ENCODE results near the gene CA4.

GRCh38 chr17:60165971-60166370 is 16.2 kb downstream of the CA4 start:
- TF ChIP-seq, protein P1, sequence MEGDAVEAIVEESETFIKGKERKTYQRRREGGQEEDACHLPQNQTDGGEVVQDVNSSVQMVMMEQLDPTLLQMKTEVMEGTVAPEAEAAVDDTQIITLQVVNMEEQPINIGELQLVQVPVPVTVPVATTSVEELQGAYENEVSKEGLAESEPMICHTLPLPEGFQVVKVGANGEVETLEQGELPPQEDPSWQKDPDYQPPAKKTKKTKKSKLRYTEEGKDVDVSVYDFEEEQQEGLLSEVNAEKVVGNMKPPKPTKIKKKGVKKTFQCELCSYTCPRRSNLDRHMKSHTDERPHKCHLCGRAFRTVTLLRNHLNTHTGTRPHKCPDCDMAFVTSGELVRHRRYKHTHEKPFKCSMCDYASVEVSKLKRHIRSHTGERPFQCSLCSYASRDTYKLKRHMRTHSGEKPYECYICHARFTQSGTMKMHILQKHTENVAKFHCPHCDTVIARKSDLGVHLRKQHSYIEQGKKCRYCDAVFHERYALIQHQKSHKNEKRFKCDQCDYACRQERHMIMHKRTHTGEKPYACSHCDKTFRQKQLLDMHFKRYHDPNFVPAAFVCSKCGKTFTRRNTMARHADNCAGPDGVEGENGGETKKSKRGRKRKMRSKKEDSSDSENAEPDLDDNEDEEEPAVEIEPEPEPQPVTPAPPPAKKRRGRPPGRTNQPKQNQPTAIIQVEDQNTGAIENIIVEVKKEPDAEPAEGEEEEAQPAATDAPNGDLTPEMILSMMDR (conservative IDR thresholded peaks at IDR 0.05; ENCODE audit: low read length), result no peak
- TF ChIP-seq EZH2phosphoT487 (IDR thresholded peaks at IDR 0.05; ENCODE audit: borderline replicate concordance, low read depth, low read length), result no peak

Data from OCI-LY7 (cell line).